HG02759 (cell line): ENCODE results near the gene SLC10A7.
A peak's percentile ranks its signal among the peaks of the same experiment; 100 is the strongest.

Experiments used
- ATAC-seq: cut with Tn5 transposase; IDR thresholded peaks from one replicate; pipeline ENCODE4 v1.9.1; 2021; ENCODE audit warnings: mild to moderate bottlenecking, moderate library complexity; ENCODE audit not compliant: unreplicated experiment

SLC10A7 gene

DNA sequence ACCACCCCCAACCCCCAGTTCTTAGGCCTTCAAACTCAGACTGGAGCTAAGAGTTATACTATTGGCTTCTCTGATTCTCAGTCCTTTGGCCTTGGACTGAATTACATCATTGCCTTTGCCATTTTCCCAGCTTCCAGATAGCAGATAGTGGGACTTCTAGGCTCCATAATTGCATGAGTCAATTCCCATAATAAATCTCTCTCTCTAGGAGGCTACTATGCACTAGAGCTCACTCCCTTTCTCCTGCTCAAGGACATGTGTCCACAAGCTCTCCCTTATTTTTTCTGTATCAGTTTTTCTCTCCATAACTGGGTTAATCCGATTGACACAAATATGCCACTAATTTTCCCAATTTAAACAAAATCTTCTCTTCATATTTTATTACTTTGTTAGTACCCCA lies 204.0 kb downstream of the SLC10A7 start:
- ATAC-seq: no peak

GRCh38 chr4:146315184-146315583 lies 206.6 kb downstream of the SLC10A7 start:
- no peak for ATAC-seq

DNA sequence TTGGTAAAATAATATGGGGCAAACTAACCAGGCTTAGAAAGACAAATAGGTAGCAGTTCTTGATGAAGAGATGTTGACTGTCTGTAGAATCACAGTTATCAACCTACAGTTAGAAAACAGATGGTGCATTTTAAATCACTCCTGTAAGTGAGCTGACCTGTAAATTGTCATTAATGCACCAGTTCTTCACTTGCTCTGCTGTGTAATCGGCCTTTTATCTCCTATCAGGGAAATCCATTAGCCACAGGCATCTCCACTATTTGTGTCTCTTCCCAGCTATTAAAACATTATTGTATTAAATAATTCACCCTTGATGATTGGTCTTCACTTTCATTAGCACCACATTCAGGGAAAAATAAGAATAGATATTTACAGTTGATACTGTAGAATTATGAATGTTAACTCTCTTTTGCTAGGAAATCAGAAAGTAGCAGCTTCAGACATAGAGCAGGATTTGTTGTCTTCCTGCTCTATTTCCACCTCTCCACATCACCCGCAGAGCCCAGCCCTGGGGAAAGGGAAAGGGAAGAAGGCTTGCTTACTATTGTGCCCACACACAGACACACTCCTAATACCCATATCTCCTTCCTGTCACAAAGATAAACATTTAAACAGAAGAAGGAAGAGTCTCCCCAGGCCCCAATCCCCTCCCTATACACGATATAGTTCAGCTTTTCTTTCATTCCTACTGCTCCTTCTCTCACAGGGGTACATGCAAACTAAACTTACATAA lies 210.3 kb downstream of the SLC10A7 start:
- no peak for ATAC-seq

GRCh38 chr4:146310319-146311021 lies 211.3 kb downstream of the SLC10A7 start:
- peak; percentile 84 for ATAC-seq

DNA sequence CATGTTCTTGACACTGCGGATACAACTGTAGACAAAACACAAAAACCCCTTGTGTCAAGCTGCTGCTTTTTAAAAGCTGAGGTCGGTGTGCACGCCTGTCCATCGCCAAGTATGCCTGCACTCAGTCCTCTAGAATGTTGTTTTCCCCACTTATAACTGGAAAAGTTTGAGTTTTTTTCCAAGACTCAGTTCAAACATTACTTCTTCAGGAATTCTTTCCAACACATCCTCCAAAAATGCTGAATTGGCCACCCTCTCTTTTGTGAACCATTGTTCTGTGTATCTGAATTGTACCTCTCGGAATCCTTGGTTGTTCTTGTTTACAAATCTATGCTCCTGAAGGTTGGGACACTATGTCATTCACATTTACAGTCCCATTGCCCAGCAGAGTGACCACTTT lies 212.8 kb downstream of the SLC10A7 start:
- ATAC-seq: no peak

DNA sequence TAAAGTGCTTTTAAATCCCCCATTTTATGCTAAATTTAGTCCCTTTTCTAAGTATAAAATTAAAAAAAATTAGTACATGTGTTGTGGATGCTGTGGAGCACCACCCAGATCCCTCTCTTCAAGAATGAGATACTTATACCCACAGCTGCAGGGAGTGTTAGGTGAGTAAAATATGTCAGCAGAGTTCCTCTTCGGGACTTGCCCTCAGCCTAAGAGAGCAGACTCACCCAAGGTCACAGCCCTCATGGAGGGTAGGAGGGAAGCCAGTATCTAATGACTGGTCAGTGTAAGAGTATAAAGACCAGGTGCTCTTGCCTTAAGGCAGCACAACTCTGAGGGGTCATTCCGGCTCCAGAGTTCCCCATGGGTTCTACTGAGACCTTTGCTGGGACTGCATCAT lies 218.9 kb downstream of the SLC10A7 start:
- no peak for ATAC-seq

- no peak for ATAC-seq
Measured at GRCh38 chr4:146299607-146300006, 222.1 kb downstream of the SLC10A7 start.

DNA sequence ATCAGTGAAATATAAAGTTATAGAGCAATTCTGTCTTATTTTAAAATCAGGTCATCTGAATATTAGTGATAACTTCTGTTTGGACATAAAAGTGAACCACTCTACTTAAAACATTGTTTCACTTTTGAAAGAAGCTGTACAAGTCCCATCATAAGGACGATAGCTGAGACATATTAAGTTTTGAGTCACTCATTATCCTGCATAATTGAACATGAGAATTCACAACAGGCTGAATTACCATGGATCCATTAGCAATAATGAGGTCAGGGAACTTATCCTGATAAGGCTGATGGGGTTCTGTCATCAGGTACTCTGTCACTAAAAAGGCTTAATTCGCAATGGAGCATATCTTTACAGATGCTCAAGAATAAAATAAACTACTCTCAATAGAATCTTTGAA lies 227.0 kb downstream of the SLC10A7 start:
- no peak for ATAC-seq

GRCh38 chr4:146292508-146292907 lies 229.2 kb downstream of the SLC10A7 start:
- ATAC-seq: no peak

GRCh38 chr4:146291313-146291712 lies 230.4 kb downstream of the SLC10A7 start:
- no peak for ATAC-seq

DNA sequence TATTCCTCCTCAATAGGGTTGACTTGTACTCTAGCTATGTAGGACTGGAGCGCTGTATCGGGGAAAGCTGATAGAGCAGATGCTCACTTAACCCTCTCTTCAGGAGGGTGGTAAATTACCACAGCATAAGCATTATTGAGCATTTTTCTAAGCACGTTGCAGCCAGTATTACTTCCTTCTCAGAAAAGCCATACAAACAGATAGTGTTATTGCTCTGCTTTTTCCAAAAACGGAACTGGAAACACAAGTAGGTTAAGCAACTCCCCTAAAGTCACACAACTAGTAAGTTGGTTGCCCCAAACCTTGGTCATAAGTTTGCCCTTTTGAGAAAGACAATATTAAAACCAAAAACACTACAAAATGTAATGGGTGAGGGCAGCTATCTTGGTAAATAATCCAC lies 233.5 kb downstream of the SLC10A7 start:
- ATAC-seq: no peak

- ATAC-seq: no peak
Measured at GRCh38 chr4:146285037-146285436, 236.7 kb downstream of the SLC10A7 start.

DNA sequence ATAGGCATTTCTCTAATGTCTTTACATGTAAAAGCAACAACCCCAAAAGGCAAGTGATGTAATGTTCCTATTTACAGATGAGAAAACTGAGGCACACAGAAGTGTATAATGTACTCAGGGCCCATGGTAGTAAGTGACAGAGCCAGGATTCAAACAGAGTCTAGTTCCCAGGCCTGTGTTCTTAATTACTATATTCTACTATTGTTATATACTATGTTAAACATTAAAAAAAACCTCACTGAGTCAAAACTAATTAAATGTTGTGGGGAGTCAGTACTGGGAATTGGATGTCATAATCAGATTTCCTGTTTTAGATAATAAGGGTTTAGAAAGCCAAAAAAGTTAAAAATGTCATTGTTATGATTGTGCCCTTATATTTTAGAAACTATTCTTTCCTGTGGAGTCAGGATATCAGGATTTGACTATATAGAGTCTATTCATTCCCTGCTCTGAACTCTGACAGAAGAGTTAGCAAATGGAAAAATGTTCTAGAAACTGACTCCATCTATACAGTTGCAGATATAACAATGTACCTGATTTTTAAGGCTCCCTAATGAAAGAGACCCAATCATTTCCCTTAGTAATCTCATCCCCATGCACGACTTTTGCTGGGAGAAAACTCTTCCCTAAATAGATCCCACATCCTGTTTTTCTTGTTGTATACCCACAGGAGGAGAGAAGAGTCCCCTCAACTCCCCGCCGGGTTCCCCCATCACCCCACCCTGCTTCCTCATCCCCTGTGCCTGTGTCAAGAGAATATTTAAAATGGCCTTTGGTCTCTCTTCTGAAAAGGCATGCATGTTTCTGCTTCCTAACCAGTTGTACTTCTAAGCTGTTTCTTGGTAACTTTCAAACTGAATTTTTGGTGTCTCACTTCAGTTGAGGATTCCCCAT lies 237.7 kb downstream of the SLC10A7 start:
- no peak for ATAC-seq

DNA sequence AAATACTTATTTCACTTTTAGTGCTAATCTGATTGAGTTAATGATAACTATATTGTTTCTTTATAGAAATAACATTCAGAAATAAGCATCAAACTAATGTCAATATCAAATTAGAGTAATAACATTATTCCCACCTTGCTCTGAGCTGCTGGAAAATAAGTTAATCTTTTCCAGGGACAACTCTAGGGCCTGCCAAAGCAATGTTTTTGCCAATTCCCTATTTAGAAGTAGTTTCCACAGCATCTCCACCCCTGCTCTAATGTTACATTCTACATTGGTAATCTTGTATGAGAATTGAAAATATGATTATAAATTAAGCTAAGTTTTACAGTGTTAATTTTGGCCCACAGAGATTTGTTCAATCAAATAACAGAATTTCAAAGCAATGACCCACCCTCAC lies 239.1 kb downstream of the SLC10A7 start:
- no peak for ATAC-seq

GRCh38 chr4:146278986-146279385 lies 242.8 kb downstream of the SLC10A7 start:
- ATAC-seq: no peak

DNA sequence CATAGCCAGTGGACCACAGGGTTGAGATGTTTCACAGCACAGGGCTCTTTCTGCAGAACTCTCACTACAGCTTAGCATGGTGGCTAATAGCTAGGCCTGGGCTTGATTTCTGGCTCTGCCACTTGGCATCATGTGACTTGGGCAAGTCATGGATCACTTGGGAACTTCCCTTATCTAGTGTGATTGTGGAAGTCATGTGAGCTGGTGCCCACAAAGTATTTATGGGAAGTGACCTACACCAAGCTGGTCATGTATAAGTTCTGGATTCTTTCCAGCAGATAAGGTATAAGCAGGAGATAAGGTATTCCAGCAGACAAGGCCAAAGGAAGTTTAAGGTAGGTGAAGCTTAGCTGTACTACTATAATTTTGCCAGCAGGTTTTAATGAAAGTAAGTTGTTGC lies 246.4 kb downstream of the SLC10A7 start:
- no peak for ATAC-seq

GRCh38 chr4:146274774-146275173 lies 247.0 kb downstream of the SLC10A7 start:
- ATAC-seq: no peak

GRCh38 chr4:146273204-146273901 lies 248.4 kb downstream of the SLC10A7 start:
- ATAC-seq: peak; percentile 77

DNA sequence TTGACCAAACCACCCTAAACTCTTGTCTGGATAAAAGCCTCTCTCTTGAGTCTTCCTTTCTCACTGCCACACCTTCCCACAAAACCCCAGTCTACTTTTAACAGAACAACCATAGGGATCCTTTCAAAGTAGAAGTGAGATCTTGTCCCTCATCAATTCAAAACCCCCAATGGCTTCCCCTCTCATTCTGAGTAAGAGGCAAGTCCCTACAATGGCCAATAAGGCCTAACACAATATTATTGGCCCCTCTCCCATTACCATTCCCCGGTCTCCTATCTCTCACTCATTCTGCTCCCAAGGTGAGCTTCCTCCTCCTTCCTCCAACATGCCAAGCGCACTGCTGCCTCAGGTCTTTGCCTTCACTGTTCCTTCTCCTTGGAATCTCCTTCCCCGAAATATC lies 250.3 kb downstream of the SLC10A7 start:
- ATAC-seq: peak; percentile 16

DNA sequence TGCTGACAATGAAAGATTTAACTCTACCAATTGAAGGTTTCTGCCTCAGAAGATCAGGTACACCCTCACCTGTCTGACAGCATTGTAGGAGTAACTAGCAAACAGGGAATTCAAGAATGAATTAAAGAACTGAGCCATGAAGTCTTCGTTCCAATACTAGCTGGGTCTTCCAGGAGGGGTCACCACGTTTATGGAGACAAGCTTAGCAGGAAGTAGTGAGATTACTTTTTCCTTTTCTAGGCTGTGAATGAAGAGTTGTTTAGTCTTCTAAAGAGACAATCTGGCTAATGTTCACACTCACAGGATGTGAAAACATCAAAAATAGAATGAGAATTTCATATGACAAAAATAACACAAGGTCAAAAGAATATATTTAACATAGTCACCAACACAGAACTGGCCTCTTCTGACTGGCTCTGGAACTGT lies 252.5 kb downstream of the SLC10A7 start:
- ATAC-seq: peak; percentile 40

GRCh38 chr4:146267826-146268225 lies 253.9 kb downstream of the SLC10A7 start:
- ATAC-seq: no peak
